T-helper 17 cell (primary cell): ENCODE results near the gene RAB37. TPM values are rescaled to one million over a fixed set of nuclear protein-coding genes. Genes with fewer than 3 reads are reported as not detected.

ENCODE experiments used
- ATAC-seq: fragments of 150-1000 bp; cut with Tn5 transposase; 2 replicates; pipeline ENCODE4 v1.10.0; 2021; ENCODE audit warnings: mild to moderate bottlenecking, moderate library complexity
- DNase-seq, 3 donors: peaks; one replicate each; pipeline versions ENCODE4 v3.0.0 to v3.0.0-alpha.2; 2020 to 2021
- H3K9me3 ChIP-seq: one replicate; pipeline ENCODE4 v1.7.0; 2013; ENCODE audit warnings: low read length, mild to moderate bottlenecking; ENCODE audit not compliant: control insufficient read depth, poor library complexity, severe bottlenecking
- H3K27ac Mint-ChIP-seq: one replicate; pipeline ENCODE4 v1.8.0; 2022; ENCODE audit warnings: mild to moderate bottlenecking, moderate library complexity, mixed read lengths
- H3K27me3 Mint-ChIP-seq: one replicate; pipeline ENCODE4 v1.8.0; 2022; ENCODE audit warnings: mixed read lengths
- H3K36me3 Mint-ChIP-seq: one replicate; pipeline ENCODE4 v1.8.0; 2022; ENCODE audit warnings: low read depth, mixed read lengths
- H3K4me1 Mint-ChIP-seq: one replicate; pipeline ENCODE4 v1.8.0; 2022; ENCODE audit warnings: mild to moderate bottlenecking, mixed read lengths
- H3K4me3 Mint-ChIP-seq: one replicate; pipeline ENCODE4 v1.8.0; 2022; ENCODE audit warnings: mild to moderate bottlenecking, moderate library complexity, mixed read lengths
- total RNA-seq, 4 donors: library from RNA in 2 of 4; stranded (reverse) in 2 of 4; gene quantifications; one replicate each; pipeline ENCODE4 v1.2.3 and lab custom pipeline; 2022 to 2026

The RAB37 gene
- total RNA-seq, 2 donors from 2014 or later, result 41.4 to 83.3 TPM

DNA sequence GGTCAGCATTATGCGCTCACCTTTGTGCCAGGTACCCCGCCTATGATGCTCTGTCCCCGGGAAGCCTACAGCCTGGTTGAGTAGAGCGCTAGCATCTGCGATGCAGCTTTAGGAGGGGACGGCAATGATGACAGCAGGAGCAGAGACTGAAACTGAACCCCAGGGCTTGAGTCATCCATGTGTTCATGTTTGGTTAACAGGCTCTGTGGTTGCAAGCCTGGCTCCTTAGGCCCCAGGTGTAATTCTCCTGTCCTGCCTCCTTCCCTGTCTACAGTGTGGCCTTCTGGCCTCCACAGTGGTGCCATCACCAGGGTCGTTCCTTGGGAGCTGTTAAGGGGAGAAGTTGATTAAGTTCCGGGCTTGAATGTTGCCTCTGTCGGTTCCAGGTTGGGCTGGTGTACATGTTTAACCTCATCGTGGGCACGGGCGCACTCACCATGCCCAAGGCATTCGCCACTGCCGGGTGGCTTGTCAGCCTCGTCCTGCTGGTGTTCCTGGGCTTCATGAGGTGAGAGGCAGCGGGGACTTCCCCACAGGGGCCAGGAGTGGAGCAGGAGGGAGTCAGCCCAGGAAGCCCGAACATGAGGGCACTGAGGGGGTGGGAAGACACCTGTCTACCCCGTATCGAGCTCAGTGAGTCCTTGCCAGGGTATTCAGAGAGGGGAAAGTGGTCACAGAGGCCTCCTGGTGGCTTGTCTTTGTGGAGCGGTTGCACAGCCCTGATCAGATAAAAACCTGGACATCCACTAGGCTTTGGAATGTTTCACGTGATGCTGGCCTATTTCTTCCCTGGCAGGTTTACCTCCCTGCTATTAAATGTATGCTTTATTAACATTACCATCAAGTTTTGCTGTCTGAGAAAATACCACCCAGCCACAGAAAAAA, 48.3 kb downstream of the RAB37 start:
- no peak for DNase-seq
- peaks cover 42% of the 10 kb centered on the region for H3K4me1 Mint-ChIP-seq
- H3K27ac Mint-ChIP-seq, result peak overlapping the region; percentile 75
- no peak for ATAC-seq
- no peaks in the 10 kb centered on the region for H3K27me3 Mint-ChIP-seq
- H3K9me3 ChIP-seq, result no peaks in the 10 kb centered on the region
- peaks cover 2% of the 10 kb centered on the region for H3K36me3 Mint-ChIP-seq
- H3K4me3 Mint-ChIP-seq, result no peak overlapping the region

DNA sequence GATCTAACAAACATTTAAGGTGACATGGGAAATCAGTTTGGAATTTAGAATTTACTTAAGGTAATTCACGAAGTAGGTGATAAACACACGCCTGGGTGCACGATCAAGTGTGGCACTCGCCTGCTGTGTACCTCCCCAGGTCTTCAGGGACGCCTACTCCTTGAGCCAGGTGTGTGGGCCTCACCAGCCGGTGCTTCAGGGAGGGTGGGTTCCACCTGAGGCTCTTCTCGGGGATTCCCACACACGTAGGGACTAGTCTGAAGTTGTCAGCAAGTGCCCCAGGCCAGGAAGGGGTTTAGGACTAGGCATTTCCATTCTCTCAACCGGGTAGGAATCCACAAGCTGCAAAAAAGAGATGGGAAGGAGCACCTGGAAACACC, 48.9 kb downstream of the RAB37 start:
- no peaks in the 10 kb centered on the region for H3K9me3 ChIP-seq
- Mint-ChIP-seq H3K27me3 (no peaks in the 10 kb centered on the region), H3K36me3 (peaks cover 2% of the 10 kb centered on the region), H3K27ac (peak overlapping the region; percentile 84), H3K4me3 (no peak overlapping the region), H3K4me1 (peaks cover 42% of the 10 kb centered on the region)
- ATAC-seq (no peak), DNase-seq (no peak)

GRCh38 chr17:74786431-74787055, 49.5 kb downstream of the RAB37 start:
- Mint-ChIP-seq H3K4me1 (peaks cover 39% of the 10 kb centered on the region), H3K27ac (peak overlapping the region; percentile 84), H3K27me3 (no peaks in the 10 kb centered on the region), H3K36me3 (peaks cover 2% of the 10 kb centered on the region), H3K4me3 (peak overlapping the region; percentile 21)
- no peak for DNase-seq
- ATAC-seq, result no peak
- no peaks in the 10 kb centered on the region for H3K9me3 ChIP-seq

DNA sequence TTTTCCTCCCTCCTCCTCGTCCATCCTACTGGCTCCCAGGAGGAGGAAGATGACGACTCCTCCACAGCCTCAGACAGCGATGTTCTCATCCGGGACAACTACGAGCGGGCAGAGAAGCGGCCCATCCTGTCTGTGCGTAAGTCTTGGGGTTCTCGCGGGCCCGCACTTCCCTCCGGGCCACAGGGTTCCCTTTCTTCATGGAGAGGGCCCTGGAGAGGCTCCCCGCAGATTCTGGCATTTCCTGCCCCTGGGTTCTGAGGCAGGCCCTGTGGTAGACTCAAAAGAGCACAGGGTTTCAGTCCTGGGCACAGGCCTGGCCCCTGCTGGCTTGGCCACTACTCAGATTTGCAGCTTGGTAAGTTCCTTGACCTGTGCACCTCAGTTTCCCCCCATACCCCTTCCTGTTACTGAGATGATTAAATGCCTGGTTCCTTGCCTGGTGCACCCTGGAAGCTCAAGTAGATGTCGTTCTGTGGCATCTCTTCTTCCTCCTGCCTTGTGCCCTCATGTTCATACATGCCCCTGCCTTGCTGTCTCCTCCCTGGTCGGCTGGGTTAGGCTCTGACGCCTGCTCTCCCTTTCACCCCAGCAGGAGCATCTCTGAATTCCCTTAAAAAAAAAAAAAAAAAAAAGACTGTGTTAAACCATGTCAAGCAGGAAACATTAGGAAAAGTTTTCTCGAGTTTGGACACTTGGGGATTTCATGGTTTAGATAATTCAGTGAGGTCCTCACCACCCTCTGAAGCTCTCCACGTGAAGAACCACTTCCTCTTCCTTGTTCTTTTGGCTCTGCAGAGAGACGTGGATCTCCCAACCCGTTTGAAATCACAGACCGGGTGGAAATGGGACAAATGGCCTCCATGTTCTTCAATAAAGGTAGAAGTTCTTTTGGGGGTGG, 53.4 kb downstream of the RAB37 start:
- no peaks in the 10 kb centered on the region for H3K9me3 ChIP-seq
- H3K4me1 Mint-ChIP-seq, result peaks cover 24% of the 10 kb centered on the region
- peaks cover 4% of the 10 kb centered on the region for H3K36me3 Mint-ChIP-seq
- DNase-seq (no peak), ATAC-seq (no peak)
- peak overlapping the region; percentile 70 for H3K4me3 Mint-ChIP-seq
- H3K27me3 Mint-ChIP-seq, result no peaks in the 10 kb centered on the region
- H3K27ac Mint-ChIP-seq, result peak overlapping the region; percentile 83

DNA sequence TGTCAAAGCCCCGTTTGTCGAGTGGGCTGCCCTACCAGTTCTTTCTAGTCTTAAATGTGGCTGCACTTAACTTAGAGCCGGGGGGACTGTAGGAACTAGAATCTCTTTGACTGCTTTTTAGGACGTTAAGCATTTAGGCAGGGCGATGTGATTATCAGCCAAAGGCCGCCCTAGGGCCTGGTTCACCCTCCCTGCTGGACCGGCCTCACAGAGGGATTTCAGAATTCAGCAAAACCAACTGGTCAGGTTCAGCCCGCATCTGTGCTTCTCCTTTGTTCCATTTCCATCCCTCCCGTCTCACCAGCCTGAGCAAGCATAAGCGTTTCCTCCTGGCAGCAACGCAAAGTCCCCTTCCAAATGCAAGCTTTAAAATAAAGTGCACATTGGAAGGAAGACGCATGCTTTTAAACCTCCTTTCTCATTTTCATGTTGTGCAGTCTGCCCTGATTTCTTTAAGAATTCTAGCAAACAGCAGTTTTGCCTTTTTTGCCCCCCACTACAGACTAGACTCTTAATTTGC, 55.6 kb downstream of the RAB37 start:
- Mint-ChIP-seq H3K27ac (no peak overlapping the region), H3K36me3 (peaks cover 4% of the 10 kb centered on the region)

GRCh38 chr17:74795327-74796020, 58.4 kb downstream of the RAB37 start:
- ATAC-seq, result no peak
- Mint-ChIP-seq H3K4me1 (peaks cover 13% of the 10 kb centered on the region), H3K27ac (no peak overlapping the region), H3K36me3 (peaks cover 7% of the 10 kb centered on the region), H3K4me3 (no peak overlapping the region), H3K27me3 (no peaks in the 10 kb centered on the region)
- H3K9me3 ChIP-seq, result no peaks in the 10 kb centered on the region
- no peak for DNase-seq

More for the DNA sequence above, 55.6 kb downstream of the RAB37 start:
- H3K9me3 ChIP-seq, result no peaks in the 10 kb centered on the region
- DNase-seq, result no peak
- no peak overlapping the region for H3K4me3 Mint-ChIP-seq
- no peak for ATAC-seq
- peaks cover 20% of the 10 kb centered on the region for H3K4me1 Mint-ChIP-seq
- no peaks in the 10 kb centered on the region for H3K27me3 Mint-ChIP-seq

DNA sequence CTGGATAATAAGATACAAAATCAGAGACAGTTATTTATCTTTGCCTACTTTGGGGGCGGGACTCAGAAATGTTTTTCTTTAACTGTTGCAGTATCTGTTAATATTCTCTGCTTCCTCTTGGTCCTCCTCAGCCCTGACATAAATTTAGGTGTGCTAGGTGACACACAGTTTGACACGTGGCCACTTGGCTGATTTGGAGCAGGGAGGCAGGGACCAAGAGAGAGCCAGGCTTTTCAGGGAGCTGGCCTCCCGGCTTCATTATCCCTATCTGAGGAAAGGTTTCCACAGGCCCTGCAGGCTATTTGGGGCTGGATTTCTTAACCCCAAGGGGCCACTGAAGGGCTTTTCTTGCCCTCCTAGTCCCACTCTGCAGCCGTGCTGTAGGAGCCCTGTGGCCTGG, 59.2 kb downstream of the RAB37 start:
- Mint-ChIP-seq H3K4me1 (peaks cover 9% of the 10 kb centered on the region), H3K27me3 (no peaks in the 10 kb centered on the region), H3K36me3 (peaks cover 7% of the 10 kb centered on the region), H3K27ac (no peak overlapping the region), H3K4me3 (no peak overlapping the region)
- no peak for DNase-seq
- no peak for ATAC-seq
- no peaks in the 10 kb centered on the region for H3K9me3 ChIP-seq

GRCh38 chr17:74796866-74797265, 59.8 kb downstream of the RAB37 start:
- DNase-seq (no peak), ATAC-seq (no peak)
- Mint-ChIP-seq H3K27ac (no peak overlapping the region), H3K36me3 (peaks cover 7% of the 10 kb centered on the region), H3K4me1 (peaks cover 4% of the 10 kb centered on the region), H3K4me3 (no peak overlapping the region), H3K27me3 (no peaks in the 10 kb centered on the region)
- H3K9me3 ChIP-seq, result no peaks in the 10 kb centered on the region

Other genes with a start within 250 kb of the RAB37 start
- gene CD300LB, start 205.8 kb upstream of the RAB37 start, total RNA-seq, result 1 to 10 TPM in 1 of 2 donors, under 1 TPM in 1; 0.34 to 1.4 TPM
- gene CD300C, start 191.1 kb upstream of the RAB37 start, total RNA-seq, result 1 to 10 TPM in 1 of 2 donors, under 1 TPM in 1; 0.37 to 1.2 TPM
- gene CD300H, start 169.7 kb upstream of the RAB37 start, total RNA-seq, result not detected
- gene CD300LD, start 145.0 kb upstream of the RAB37 start, total RNA-seq, result not detected
- gene CD300E, start 113.5 kb upstream of the RAB37 start, total RNA-seq, result 1 to 10 TPM in 1 of 2 donors, under 1 TPM in 1; 0.81 to 5.7 TPM
- gene CD300LF, start 24.3 kb upstream of the RAB37 start, total RNA-seq, result 1 to 10 TPM in 1 of 2 donors, under 1 TPM in 1; 0.29 to 1.9 TPM
- gene NHERF1, start 11.4 kb downstream of the RAB37 start, total RNA-seq, result 100 to 1,000 TPM; 130 to 132 TPM
- 10 to 100 TPM; 32.3 to 32.8 TPM for gene NAT9, start 39.1 kb downstream of the RAB37 start, total RNA-seq
- not detected for gene GRIN2C, start 122.6 kb downstream of the RAB37 start, total RNA-seq
- 1 to 10 TPM; 4.5 to 8.7 TPM for gene FDXR, start 135.7 kb downstream of the RAB37 start, total RNA-seq
- gene FADS6, start 156.4 kb downstream of the RAB37 start, total RNA-seq, result not detected
- gene USH1G, start 186.0 kb downstream of the RAB37 start, total RNA-seq, result not detected
- not detected for gene OTOP2, start 187.0 kb downstream of the RAB37 start, total RNA-seq
- gene OTOP3, start 198.6 kb downstream of the RAB37 start, total RNA-seq, result not detected
- 10 to 100 TPM; 10.6 to 14.9 TPM for gene HID1, start 235.5 kb downstream of the RAB37 start, total RNA-seq